T-helper 1 cell (primary cell): ENCODE results near the gene FLOT2.
A peak's percentile ranks its signal among the peaks of the same experiment; 100 is the strongest.
"Not testable (repeated sequence)": the region's sequence is repeated elsewhere in the genome, so short reads cannot be mapped to it uniquely, and the experiment has no call there.

Experiments
- DNase-seq, 5 donors: peaks; one replicate each; pipeline ENCODE4 v3.0.0-alpha.2; 2012 to 2020

FLOT2 gene

DNA sequence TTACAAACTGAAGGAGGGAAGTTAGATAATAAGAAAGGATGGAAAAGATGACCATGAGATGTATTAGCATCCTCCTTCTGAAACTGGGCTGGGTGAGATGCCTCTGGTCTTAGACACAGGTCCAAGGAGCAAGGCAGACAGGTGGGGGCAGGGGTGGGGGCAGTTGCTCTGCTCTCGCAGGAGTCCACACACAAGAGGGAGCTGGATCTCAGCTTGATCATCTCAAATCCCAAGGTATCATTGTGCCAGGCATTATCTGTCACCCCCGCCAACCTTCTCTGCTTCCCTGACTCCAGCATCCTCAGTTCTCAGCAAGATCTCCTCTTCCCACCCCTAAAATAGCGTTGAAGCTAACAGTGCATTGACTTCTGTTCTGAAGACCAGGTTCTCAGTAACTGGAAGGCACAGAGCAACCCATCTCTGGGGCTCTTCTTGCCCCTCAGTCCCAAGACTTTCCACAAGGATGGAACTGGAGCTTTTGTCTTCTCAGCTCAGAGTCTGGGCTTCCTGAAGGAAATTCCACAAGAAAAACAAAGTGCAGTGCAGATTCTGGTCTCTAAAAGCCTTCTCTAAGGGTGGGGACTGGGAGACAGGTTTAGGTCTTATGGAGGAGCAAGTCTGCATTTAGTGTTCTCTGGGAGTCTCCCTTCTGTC is 1.6 kb downstream of the FLOT2 start:
- no peak for DNase-seq

DNA sequence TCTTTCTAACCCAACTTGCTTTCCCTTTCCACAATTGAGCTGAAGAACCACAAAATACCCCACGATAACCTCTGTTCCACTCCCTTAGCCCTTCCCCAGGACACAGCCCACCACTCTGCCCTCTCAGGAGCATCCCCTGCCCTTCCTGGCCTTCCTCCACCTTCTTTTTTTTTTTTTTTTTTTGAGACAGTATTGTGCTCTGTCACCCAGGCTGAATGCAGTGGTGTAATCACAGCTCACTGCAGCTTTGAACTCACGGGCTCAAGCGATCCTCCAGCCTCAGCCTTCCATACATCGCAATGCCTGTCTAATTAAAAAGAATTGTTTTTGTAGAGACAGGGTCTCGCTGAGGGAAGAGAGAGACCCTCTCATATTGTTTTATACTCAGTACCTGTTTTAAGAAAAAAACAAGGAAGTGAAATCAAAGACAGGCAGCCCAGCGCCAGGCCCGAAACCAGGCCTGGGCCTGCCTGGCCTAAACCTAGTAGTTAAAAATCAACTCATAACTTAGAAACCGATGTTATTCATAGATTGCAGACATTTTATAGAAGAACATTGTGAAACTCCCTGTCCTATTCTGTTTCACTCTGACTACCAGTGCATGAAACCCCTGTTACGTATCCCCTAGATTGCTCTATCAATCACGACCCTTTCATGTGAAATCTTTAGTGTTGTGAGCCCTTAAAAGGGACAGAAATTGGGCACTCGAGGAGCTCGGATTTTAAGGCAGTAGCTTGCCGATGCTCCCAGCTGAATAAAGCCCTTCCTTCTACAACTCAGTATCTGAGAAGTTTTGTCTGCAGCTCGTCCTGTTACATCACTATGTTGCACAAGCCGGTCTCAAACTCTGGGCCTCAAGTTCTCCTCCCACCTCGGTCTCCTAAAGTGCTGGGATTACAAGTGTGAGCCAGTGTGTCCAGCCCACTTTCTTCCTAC is 4.0 kb downstream of the FLOT2 start:
- peak in 1 of 5 donors; percentile 58 for DNase-seq

DNA sequence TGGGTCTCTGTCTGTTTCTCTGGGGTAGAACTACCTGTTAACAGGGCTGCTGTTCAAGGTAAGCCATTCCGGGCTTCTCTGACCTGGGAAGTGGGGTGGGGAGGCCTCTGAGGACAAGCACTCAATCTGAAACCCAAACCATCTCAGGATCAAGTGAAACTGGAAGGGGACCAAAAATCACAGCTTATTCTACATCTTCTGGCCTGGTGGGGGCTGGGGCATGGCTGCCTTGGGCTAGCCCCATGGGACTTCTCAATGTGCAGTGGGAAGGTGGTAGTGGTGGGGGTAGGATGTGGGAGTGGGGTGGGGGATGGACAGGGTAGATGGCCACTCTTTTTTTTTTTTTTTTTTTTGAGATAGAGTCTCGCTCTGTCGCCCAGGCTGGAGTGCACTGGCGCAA is 5.5 kb downstream of the FLOT2 start:
- DNase-seq = no peak

- DNase-seq = no peak
These were observed 6.3 kb downstream of the FLOT2 start for GRCh38 chr17:28891201-28891600.

- DNase-seq = no peak
These were observed 7.5 kb downstream of the FLOT2 start for GRCh38 chr17:28889996-28890395.

- DNase-seq = no peak
These were observed 8.7 kb downstream of the FLOT2 start for GRCh38 chr17:28888832-28889231.

DNA sequence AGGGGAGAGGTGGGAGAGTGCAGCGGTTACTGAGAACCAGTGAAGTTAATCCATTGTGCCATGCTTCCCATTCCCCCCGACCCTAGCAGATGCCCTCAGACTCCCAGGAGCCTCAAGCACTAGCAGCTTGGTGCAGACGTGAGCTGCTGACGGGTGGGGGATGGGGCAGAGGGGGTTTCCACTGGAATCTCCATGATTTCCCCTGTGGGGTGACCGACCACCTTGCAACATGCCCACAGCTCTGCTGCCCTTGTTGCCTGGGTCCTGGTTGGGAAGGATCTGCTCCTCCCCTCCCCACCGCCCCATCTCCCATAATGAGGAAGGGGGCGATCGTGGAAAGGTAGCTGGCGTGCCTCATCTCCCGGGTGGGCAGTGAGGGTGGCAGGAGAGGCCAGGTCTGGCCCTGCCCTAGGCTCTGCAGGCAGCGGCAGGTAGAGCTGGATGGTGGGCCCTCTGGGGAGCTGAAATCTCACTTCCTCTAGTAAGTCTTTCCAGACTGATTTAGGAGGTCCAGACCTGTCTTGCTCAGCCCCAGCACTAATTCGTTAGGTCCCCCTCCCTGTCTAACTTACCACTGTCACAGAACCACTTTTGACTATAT is 9.6 kb downstream of the FLOT2 start:
- no peak for DNase-seq

GRCh38 chr17:28885951-28886350 is 11.6 kb downstream of the FLOT2 start:
- DNase-seq = no peak

DNA sequence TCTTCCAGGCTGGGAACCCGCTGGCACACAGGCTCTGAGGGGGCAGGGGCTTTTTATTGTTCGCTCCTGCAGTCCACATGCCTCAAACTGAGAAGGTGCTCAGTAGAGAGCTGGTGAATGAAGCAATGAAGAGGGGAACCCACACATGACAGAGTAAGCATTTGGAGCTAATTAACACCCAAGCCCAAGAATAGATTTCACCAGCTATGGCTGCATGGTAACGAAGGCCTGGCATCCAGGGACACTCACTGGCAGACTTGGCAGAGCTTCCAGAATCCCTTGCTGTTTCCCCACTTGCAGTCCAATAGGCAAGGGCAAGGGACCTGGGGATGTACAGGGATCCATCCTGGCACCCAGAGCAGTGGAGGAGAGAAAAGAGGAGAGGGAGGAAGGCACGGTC is 12.2 kb downstream of the FLOT2 start:
- no peak for DNase-seq

GRCh38 chr17:28883967-28884702 is 13.4 kb downstream of the FLOT2 start:
- DNase-seq = no peak

GRCh38 chr17:28882154-28882895 is 15.2 kb downstream of the FLOT2 start:
- no peak for DNase-seq

DNA sequence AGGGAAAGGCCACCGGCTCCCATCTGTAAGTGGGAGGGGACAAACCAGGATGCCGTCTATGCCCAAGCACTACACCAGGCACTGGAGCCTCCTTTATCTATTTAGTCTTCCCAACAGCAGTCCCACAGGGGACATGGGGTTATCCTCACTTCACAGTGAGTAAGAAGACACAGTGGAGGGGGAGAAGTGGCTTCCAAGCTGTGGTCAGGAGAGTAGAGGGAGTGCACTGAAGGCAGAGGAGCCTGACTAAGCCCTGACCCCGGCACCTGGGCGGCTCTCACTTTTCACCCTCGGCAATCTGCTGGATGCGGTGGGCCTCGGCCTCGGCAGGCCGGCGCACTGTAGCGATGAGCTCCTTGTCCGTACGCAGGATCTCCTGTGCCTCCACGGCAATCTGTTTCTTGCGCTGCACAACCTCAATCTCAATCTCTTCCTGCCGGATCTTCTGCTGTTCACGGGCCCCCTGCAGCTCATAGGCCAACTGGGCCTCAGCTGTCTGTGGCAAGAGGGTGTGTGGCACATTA is 15.9 kb downstream of the FLOT2 start:
- no peak for DNase-seq

DNA sequence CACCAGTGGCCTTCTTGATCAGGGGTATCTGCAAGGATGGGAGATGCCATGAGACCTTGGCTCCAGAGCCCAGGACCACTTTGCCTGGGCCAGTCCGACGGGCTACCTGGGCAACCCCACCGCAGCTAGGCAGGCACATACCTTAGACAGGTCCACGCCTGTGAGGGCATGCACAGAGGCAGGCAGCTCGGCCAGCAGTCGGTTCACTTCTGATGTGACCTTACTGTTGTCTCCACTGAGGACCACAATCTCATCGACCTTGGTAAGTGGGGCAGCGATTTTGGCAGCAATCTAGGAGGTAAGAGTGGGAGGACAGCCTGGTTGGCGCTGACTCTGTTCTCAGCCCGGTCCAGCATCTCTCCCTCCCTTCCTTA is 17.0 kb downstream of the FLOT2 start:
- no peak for DNase-seq

- no peak for DNase-seq
These were observed 17.5 kb downstream of the FLOT2 start for GRCh38 chr17:28879886-28880571.

GRCh38 chr17:28878981-28879380 is 18.6 kb downstream of the FLOT2 start:
- DNase-seq = no peak

GRCh38 chr17:28878158-28878910 is 19.2 kb downstream of the FLOT2 start:
- DNase-seq = no peak

DNA sequence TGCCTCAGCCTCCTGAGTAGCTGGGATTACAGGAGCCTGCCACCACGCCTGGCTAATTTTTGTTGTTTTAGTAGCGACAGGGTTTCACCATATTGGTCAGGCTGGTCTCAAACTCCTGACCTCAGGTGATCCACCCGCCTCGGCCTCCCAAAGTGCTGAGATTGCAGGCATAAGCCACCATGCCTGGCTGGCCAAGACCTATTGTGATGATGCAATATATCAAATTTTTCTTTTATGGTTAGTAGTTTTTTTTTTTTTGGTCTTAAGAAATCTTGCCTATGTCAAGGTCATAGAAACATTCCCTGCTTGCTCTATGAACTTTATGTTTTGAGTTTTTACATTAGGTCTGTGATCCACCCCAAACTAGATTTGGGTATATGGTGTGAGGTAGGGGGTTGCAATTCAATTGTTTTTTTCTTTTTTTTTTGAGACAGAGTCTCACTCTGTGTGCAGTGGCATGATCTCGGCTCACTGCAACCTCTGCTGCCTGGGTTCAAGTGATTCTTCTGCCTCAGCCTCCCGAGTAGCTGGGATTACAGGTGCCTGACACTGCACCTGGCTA is 20.3 kb downstream of the FLOT2 start:
- DNase-seq = not testable (repeated sequence)

DNA sequence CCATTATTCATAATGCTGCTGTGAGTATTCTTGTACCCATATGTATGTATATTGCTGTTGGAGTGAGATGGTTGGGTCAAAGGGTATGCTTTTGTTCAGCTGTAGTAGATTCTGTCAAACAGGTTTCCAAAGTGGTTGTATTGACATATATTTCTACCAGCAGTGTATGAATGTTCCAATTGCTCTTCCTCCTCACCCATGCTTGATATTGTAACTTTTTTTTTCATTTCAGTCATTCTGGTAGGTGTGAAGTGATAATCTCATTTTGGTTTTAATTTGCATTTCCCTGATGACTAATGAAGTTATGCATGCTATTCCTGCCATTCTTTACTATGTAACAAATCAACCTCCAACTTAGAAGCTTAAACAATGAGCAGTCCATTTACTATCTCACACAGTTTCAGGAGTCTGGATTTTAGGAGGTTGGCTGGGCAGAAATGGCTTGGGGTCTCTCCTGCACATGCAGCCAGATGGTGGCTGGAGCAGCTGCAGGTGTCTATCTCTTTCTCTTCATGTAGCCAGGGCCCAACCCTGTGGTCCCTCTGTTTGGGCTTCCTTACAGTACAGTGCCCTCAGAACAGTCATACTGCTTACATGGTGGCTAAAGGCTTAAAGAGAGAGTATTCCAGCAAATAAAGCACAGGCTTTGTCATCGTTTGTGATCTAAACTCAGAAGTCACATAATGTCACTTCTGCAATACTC is 21.5 kb downstream of the FLOT2 start:
- DNase-seq = no peak

DNA sequence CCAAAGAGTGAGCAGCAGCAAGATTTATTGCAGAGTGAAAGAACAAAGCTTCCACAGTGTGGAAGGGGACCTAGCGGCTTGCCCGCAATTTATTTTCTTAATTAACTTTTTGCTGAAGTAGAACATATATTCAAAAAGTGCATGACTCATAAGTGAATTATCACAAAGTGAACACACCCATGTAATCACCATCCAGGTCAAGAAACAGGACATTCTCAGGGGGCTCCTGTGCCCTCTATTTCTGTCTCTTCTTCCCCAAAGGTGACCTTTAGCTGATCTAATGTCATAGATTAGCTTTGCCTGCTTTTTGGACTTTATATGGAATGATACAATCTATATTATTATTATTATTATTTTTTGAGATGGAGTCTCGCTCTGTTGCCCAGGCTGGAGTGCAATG is 22.8 kb downstream of the FLOT2 start:
- no peak for DNase-seq

- no peak for DNase-seq
These were observed 23.7 kb downstream of the FLOT2 start for GRCh38 chr17:28873839-28874238.
